DMS53 treated with DMSO at 0.1 percent for 48 hours (cell line): ENCODE data around the gene WWOX.
"Not testable (repeated sequence)": the region's sequence is repeated elsewhere in the genome, so short reads cannot be mapped to it uniquely, and the experiment has no call there.

Experiments used
- DNase-seq: peaks from one replicate; lab custom pipeline; 2025; ENCODE audit not compliant: unreplicated experiment; lab: John Stamatoyannopoulos, UW

WWOX gene

GRCh38 chr16:79041206-79041605, 941.8 kb downstream of the WWOX start:
- no peak for DNase-seq

GRCh38 chr16:79042141-79042540, 942.7 kb downstream of the WWOX start:
- no peak for DNase-seq

- no peak for DNase-seq
Measured at GRCh38 chr16:79042886-79043285, 943.4 kb downstream of the WWOX start.

- DNase-seq: no peak
Measured at GRCh38 chr16:79045191-79045590, 945.7 kb downstream of the WWOX start.

- DNase-seq: no peak
Measured at GRCh38 chr16:79047337-79047736, 947.9 kb downstream of the WWOX start.

GRCh38 chr16:79049040-79049439, 949.6 kb downstream of the WWOX start:
- DNase-seq: no peak

- no peak for DNase-seq
Measured at GRCh38 chr16:79050063-79050462, 950.6 kb downstream of the WWOX start.

GRCh38 chr16:79051313-79051712, 951.9 kb downstream of the WWOX start:
- no peak for DNase-seq

- DNase-seq: not testable (repeated sequence)
Measured at GRCh38 chr16:79052198-79052597, 952.7 kb downstream of the WWOX start.

- no peak for DNase-seq
Measured at GRCh38 chr16:79053577-79053976, 954.1 kb downstream of the WWOX start.

GRCh38 chr16:79054211-79054984, 954.9 kb downstream of the WWOX start:
- no peak for DNase-seq

GRCh38 chr16:79055251-79055970, 956.0 kb downstream of the WWOX start:
- no peak for DNase-seq

- no peak for DNase-seq
Measured at GRCh38 chr16:79061181-79061580, 961.7 kb downstream of the WWOX start.

- no peak for DNase-seq
Measured at GRCh38 chr16:79062336-79062735, 962.9 kb downstream of the WWOX start.

GRCh38 chr16:79062821-79063220, 963.4 kb downstream of the WWOX start:
- no peak for DNase-seq

- no peak for DNase-seq
Measured at GRCh38 chr16:79064256-79064972, 965.0 kb downstream of the WWOX start.

GRCh38 chr16:79066561-79066960, 967.1 kb downstream of the WWOX start:
- no peak for DNase-seq

- DNase-seq: no peak
Measured at GRCh38 chr16:79067600-79067999, 968.1 kb downstream of the WWOX start.

GRCh38 chr16:79069121-79069520, 969.7 kb downstream of the WWOX start:
- no peak for DNase-seq

GRCh38 chr16:79069633-79070032, 970.2 kb downstream of the WWOX start:
- DNase-seq: no peak

- no peak for DNase-seq
Measured at GRCh38 chr16:79071424-79071823, 972.0 kb downstream of the WWOX start.

GRCh38 chr16:79072517-79072916, 973.1 kb downstream of the WWOX start:
- no peak for DNase-seq
